Keratinocyte (primary cell): Measurements from ENCODE around the gene TAL2. TPM values are rescaled to one million over a fixed set of nuclear protein-coding genes. Genes with fewer than 3 reads are reported as not detected.

ENCODE experiments used
- DNase-seq: peaks from one replicate; pipeline ENCODE4 v3.0.0-alpha.2; 2011; ENCODE audit warnings: low read depth, missing footprints, low spot score
- FAIRE-seq: peaks from 2 replicates; lab custom pipeline; 2011; peaks lifted over from hg19 to GRCh38; lab: Jason Lieb, UNC
- H2AFZ ChIP-seq: 2 replicates; pipeline ENCODE4 v1.6.0; 2012; ENCODE audit warnings: low read length, control low read depth, inconsistent platforms; ENCODE audit not compliant: control insufficient read depth
- H3K27ac ChIP-seq: 2 replicates; pipeline ENCODE4 v1.5.1; 2011; ENCODE audit warnings: low read length; ENCODE audit not compliant: control insufficient read depth, insufficient read depth
- H3K27me3 ChIP-seq: 3 replicates; pipeline ENCODE4 v1.6.0; 2011; ENCODE audit warnings: low read length; ENCODE audit not compliant: control insufficient read depth, insufficient read depth; ENCODE audit errors: extremely low read depth
- H3K36me3 ChIP-seq, 2 experiments: 2 replicates in 1 of 2; 3 replicates in 1 of 2; pipeline ENCODE4 v1.5.1; 2011; ENCODE audit warnings: low read length in 2 of 2, mild to moderate bottlenecking in 1 of 2; ENCODE audit not compliant: control insufficient read depth in 2 of 2, insufficient read depth in 2 of 2; ENCODE audit errors: extremely low read depth in 1 of 2
- H3K4me1 ChIP-seq: 3 replicates; pipeline ENCODE4 v1.5.1; 2011; ENCODE audit warnings: low read length; ENCODE audit not compliant: control insufficient read depth, insufficient read depth; ENCODE audit errors: extremely low read depth
- H3K4me2 ChIP-seq: 3 replicates; pipeline ENCODE4 v1.6.0; 2011; ENCODE audit warnings: low read depth, low read length; ENCODE audit not compliant: control insufficient read depth, insufficient read depth; ENCODE audit errors: extremely low read depth
- H3K4me3 ChIP-seq, 3 experiments: fragments of 200-600 bp in 1 of 3; sonication (generic) in 1 of 3; 2 replicates in 2 of 3; 3 replicates in 1 of 3; pipeline ENCODE4 v1.5.1; 2011 to 2016; ENCODE audit warnings: low read length in 3 of 3, mild to moderate bottlenecking in 3 of 3, control low read depth in 2 of 3, inconsistent platforms in 1 of 3, low read depth in 1 of 3, mixed read lengths in 1 of 3, mixed run types in 1 of 3, moderate library complexity in 1 of 3; ENCODE audit not compliant: control insufficient read depth in 2 of 3, insufficient read depth in 2 of 3; ENCODE audit errors: extremely low read depth in 1 of 3
- H3K79me2 ChIP-seq: 2 replicates; pipeline ENCODE4 v1.6.0; 2012; ENCODE audit warnings: low read length; ENCODE audit not compliant: control insufficient read depth, insufficient read depth
- H3K9ac ChIP-seq: 3 replicates; pipeline ENCODE4 v1.6.0; 2011; ENCODE audit warnings: low read length; ENCODE audit not compliant: control insufficient read depth, insufficient read depth; ENCODE audit errors: extremely low read depth
- H3K9me1 ChIP-seq: 3 replicates; pipeline ENCODE4 v1.6.0; 2011; ENCODE audit warnings: low read length; ENCODE audit not compliant: control insufficient read depth, insufficient read depth; ENCODE audit errors: extremely low read depth
- H3K9me3 ChIP-seq: 2 replicates; pipeline ENCODE4 v1.5.1; 2012; ENCODE audit warnings: low read depth, low read length; ENCODE audit not compliant: control insufficient read depth
- H4K20me1 ChIP-seq: 3 replicates; pipeline ENCODE4 v1.6.0; 2011; ENCODE audit warnings: low read length; ENCODE audit not compliant: control insufficient read depth, insufficient read depth; ENCODE audit errors: extremely low read depth
- CTCF ChIP-seq, 3 experiments: IDR thresholded peaks in 1 of 3; conservative IDR thresholded peaks in 1 of 3; optimal IDR thresholded peaks in 1 of 3; 2 replicates in 2 of 3; 3 replicates in 1 of 3; pipeline versions ENCODE3 to v1.5.1; 2011; ENCODE audit warnings: low read length in 3 of 3, mild to moderate bottlenecking in 3 of 3, moderate library complexity in 2 of 3, control low read depth in 1 of 3, inconsistent platforms in 1 of 3; ENCODE audit not compliant: insufficient read depth in 2 of 3; ENCODE audit errors: extremely low read depth in 1 of 3
- EZH2 ChIP-seq: IDR thresholded peaks from one replicate; pipeline ENCODE4 v1.6.1; 2012; ENCODE audit warnings: inconsistent platforms, mild to moderate bottlenecking, low read length, moderate library complexity
- dilution Hi-C: fragments of 300-500 bp; cut with MboI; formaldehyde crosslinking; loops from one replicate; pipeline ENCODE4 v1.7.0; 2020; ENCODE audit warnings: low sequenced_read_pairs; ENCODE audit not compliant: extremely low pct_ligation_motif_present
- polyA plus RNA-seq, 5 experiments: library from polyadenylated mRNA; depleted of rRNA in 3 of 5; stranded (reverse) in 3 of 5; stranded (forward) in 1 of 5; unstranded in 1 of 5; fragments of >200 nt; gene quantifications; 1 replicate in 1 of 5; 2 replicates in 3 of 5; 3 replicates in 1 of 5; pipeline versions ENCODE4 v1.2.1 to v1.2.3, GENCODE V29; 2011 to 2012; ENCODE audit warnings: missing spikeins in 2 of 5, low read depth in 1 of 5, low replicate concordance in 1 of 5

Gene TAL2
- polyA plus RNA-seq, 1 donor (not counting 4 experiments of a cell fraction or from before 2014, with no cell fraction given): not detected

DNA sequence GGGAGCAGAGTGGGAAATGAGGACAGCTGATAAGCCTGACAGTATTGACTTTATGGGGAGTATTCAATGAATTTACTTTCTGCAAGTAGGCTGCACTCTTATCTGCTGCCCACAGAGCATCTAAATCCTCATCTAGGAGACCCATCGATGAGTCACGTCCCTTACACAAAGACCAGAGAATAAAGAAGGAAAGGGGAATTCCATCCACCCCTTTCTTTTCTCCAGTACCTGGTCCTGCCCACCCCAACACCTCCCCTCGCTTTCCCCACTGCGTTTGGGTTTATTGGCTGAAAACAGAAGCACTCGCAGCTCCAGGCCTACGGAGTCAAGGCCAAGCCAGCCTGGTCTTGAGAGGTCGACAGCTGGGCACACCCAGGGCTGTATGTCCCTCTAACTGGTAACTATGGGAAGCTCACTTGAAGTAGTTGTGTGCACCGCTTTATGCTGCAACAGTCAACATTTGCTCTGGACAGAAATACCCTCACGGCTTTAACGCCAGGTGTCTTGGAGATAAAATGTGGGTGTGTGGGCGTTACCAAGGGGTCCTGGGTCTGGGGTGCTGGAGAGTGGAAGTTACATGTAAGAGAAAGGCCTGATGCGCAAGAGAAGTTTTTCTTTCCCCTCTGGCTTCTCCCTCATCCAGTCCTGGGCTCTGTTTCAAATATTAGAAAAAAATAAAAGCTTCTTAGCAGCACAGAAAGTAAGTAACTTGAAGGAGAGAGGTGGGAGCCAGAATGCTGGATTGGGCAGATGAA, 14.5 kb upstream of the TAL2 start:
- no peaks in the 10 kb centered on the region for H3K79me2 ChIP-seq
- FAIRE-seq: no peak
- H3K36me3 ChIP-seq: no peaks in the 10 kb centered on the region
- no peaks in the 10 kb centered on the region for H3K9me3 ChIP-seq
- H3K4me2 ChIP-seq: no peak overlapping the region
- H3K9me1 ChIP-seq: no peaks in the 10 kb centered on the region
- H3K27ac ChIP-seq: no peak overlapping the region
- TF ChIP-seq CTCF (optimal IDR thresholded peaks at IDR 0.05 in 1 of 3, IDR thresholded peaks at IDR 0.05 in 1 of 3, conservative IDR thresholded peaks at IDR 0.05 in 1 of 3; ENCODE audit: extremely low read depth in 1 of 3, insufficient read depth in 2 of 3, low read length in 3 of 3) (no peak), EZH2 (no peak)
- DNase-seq: no peak
- H2AFZ ChIP-seq: no peak overlapping the region
- no peaks in the 10 kb centered on the region for H3K27me3 ChIP-seq
- H3K4me1 ChIP-seq: no peaks in the 10 kb centered on the region
- dilution Hi-C loops: no loop called here
- H3K4me3 ChIP-seq: no peak overlapping the region
- H4K20me1 ChIP-seq: no peaks in the 10 kb centered on the region
- no peak overlapping the region for H3K9ac ChIP-seq

DNA sequence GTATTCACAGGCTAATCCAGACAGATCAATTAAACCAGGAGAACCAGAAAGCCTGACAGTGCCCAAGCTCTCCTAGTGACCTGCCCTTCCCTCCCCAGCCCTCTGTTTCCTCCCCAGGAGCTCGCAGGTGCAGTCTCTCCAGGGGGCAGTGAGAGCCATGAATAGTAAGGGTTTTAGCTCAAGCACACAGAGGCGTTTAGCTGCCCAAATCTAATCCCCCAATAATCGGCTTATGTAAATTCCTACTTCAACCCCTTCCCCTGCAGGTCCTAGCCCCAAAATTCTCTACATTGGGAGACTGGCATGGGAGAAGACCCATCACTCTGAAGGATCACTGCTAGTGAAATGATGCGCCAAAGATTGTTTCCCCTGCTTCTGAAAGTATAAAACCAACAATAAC, 10.5 kb upstream of the TAL2 start:
- dilution Hi-C loops: no loop called here
- H3K9me1 ChIP-seq: no peaks in the 10 kb centered on the region
- H3K9me3 ChIP-seq: no peaks in the 10 kb centered on the region
- no peaks in the 10 kb centered on the region for H4K20me1 ChIP-seq
- no peaks in the 10 kb centered on the region for H3K79me2 ChIP-seq
- H3K4me3 ChIP-seq: no peak overlapping the region
- no peak for DNase-seq
- TF ChIP-seq EZH2: no peak
- no peak for TF ChIP-seq CTCF (optimal IDR thresholded peaks at IDR 0.05 in 1 of 3, IDR thresholded peaks at IDR 0.05 in 1 of 3, conservative IDR thresholded peaks at IDR 0.05 in 1 of 3; ENCODE audit: extremely low read depth in 1 of 3, insufficient read depth in 2 of 3, low read length in 3 of 3)
- no peaks in the 10 kb centered on the region for H3K4me1 ChIP-seq
- peaks cover 19% of the 10 kb centered on the region for H3K27me3 ChIP-seq
- FAIRE-seq: no peak
- H3K27ac ChIP-seq: no peak overlapping the region
- no peaks in the 10 kb centered on the region for H3K36me3 ChIP-seq
- no peak overlapping the region for H3K4me2 ChIP-seq
- no peak overlapping the region for H3K9ac ChIP-seq
- no peak overlapping the region for H2AFZ ChIP-seq
